NCI-H146 treated with DMSO at 0.1 percent for 48 hours (cell line): ENCODE measurements around the gene ACSS1.
A peak's percentile ranks its signal among the peaks of the same experiment; 100 is the strongest.

Experiments
- DNase-seq: peaks from one replicate; lab custom pipeline; 2025; ENCODE audit not compliant: unreplicated experiment; lab: John Stamatoyannopoulos, UW

The ACSS1 gene

GRCh38 chr20:25058051-25058846, at the start of gene ACSS1:
ACSS1 (minus strand) TSS chr20:25058139; CDS start chr20:25058102, 37 bp downstream.
- DNase-seq: no peak

GRCh38 chr20:25103526-25103925, 45.6 kb upstream of the ACSS1 start:
- no peak for DNase-seq

- no peak for DNase-seq
These were observed 43.0 kb upstream of the ACSS1 start for GRCh38 chr20:25100914-25101313.

GRCh38 chr20:25099601-25100140, 41.7 kb upstream of the ACSS1 start:
- DNase-seq: no peak

- no peak for DNase-seq
These were observed 39.6 kb upstream of the ACSS1 start for GRCh38 chr20:25097498-25097897.

- DNase-seq: peak; percentile 65
These were observed 32.8 kb upstream of the ACSS1 start for GRCh38 chr20:25090492-25091429.

GRCh38 chr20:25089662-25090061, 31.7 kb upstream of the ACSS1 start:
- DNase-seq: no peak

GRCh38 chr20:25089096-25089495, 31.2 kb upstream of the ACSS1 start:
- no peak for DNase-seq

GRCh38 chr20:25088267-25088666, 30.3 kb upstream of the ACSS1 start:
- no peak for DNase-seq

- DNase-seq: peak; percentile 19
These were observed 29.4 kb upstream of the ACSS1 start for GRCh38 chr20:25087186-25087929.

- no peak for DNase-seq
These were observed 28.0 kb upstream of the ACSS1 start for GRCh38 chr20:25085756-25086495.

GRCh38 chr20:25084626-25085187, 26.8 kb upstream of the ACSS1 start:
- no peak for DNase-seq

- no peak for DNase-seq
These were observed 26.1 kb upstream of the ACSS1 start for GRCh38 chr20:25083773-25084625.

GRCh38 chr20:25083141-25083772, 25.3 kb upstream of the ACSS1 start:
- DNase-seq: no peak

GRCh38 chr20:25082498-25082873, 24.5 kb upstream of the ACSS1 start:
- no peak for DNase-seq

- no peak for DNase-seq
These were observed 24.0 kb upstream of the ACSS1 start, which contains the start of gene VSX1 for GRCh38 chr20:25081730-25082497. VSX1 (minus strand) TSS chr20:25082141; CDS start chr20:25082096, 45 bp downstream.

- DNase-seq: no peak
These were observed 23.3 kb upstream of the ACSS1 start for GRCh38 chr20:25081065-25081729.
